Raji (cell line): Measurements from ENCODE around the gene COL4A4.

Source experiments
- POLR2A ChIP-seq: IDR thresholded peaks from 2 replicates; pipeline ENCODE4 v1.6.1; 2011; ENCODE audit warnings: low read depth, low read length, control low read depth; ENCODE audit not compliant: insufficient read depth

Gene COL4A4

DNA sequence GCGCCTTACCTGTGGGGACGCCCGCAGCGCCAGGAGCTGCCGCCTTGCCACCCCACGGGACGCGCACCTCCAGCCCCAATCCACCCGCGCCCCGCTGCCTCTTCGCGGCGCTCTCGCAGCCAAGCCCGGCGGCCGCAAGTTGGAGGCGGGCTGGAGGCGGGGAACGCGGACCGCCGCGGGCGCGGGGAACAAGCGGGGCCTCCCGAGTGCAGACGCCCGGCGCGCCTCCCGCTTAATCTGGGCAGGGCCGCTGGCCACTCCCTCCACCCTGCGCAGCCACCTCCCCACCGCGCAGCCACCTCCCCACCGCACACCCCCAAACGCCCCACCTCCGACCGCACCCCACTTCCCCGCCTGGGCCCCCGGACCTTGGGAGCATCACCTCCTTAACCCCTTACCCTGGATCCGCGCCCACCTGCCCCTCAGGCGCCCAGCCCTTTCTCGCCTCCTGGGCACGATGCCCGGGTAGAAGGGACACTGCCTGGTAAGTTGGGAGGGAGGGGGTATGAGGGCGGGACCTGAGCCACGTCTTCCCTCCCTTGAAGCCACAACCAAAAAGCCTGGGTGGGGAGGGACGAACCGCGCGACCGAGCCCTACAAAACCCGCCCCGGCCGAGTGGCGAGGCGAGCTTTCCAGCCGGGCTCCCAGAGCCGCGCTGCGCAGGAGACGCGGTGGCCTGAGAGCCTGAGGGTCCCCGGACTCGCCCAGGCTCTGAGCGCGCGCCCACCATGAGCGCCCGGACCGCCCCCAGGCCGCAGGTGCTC lies at the start of gene COL4A4, which contains the start of gene COL4A3:
Gene COL4A4 (minus strand): TSS at position 208 of the 765 bp plus-strand sequence. CDS start 16,722 bp downstream, outside the sequence.
Gene COL4A3 (plus strand): TSS at position 627 of the 765 bp plus-strand sequence. CDS start 103 bp downstream, at position 730.
- TF ChIP-seq POLR2A, result peak; percentile 16

DNA sequence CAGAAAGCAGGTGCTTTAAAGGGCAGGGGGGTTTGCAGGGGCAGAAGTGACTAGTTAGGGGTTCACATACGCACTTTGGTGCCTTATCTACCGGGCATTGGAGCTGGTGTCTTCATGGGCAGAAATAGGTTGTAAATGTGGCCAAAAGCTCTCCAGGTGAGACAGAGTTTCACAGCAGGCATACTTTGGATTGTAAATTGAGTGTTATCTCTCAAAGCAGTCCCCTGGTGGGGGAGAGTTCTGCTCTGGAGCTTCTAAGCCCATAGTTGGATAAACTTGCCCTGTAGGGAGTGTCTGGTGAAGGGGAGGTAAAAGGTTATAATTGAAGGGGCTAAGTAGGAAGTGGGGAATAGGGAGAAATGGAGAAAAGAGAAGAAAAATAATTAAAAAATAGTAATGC lies 43.6 kb upstream of the COL4A4 start:
- no peak for TF ChIP-seq POLR2A

DNA sequence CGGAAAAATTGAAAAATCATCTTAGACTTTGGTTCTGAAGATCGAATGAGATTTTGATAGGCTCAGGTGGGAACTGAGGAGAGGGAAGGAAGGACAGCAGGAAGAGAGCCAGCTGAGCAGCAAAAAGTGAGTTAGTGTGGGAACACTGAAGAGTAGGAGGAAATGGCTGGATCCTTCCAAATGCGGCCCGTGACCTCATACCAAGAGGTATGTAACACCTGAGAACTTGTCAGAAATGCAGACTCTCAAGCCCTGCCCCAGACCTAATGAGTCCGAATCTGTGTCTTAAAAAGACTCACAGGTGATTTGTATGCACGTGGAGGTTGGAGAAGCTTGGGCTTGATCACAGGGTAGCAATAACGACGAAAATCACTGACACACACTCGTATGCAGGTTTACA lies 42.4 kb upstream of the COL4A4 start:
- no peak for TF ChIP-seq POLR2A

DNA sequence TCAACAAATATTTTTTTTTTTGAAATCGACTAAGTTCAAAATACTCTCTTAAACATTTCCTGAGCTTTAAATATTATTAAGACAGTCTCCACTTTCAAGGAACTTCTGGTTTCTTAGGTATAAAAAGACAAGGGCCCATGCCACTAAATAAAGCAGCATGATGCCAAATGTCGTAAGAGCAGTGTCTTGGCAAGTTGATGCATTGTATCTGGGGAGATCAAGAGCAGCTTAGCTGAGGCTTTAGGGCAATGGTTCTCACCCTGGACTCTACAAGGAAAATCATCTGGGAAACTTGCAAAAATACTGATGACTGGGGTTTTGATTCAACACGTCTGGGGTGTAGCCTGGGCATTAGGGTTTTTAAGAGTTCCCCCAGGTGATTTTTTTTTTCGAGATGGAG lies 41.7 kb upstream of the COL4A4 start:
- TF ChIP-seq POLR2A, result no peak

DNA sequence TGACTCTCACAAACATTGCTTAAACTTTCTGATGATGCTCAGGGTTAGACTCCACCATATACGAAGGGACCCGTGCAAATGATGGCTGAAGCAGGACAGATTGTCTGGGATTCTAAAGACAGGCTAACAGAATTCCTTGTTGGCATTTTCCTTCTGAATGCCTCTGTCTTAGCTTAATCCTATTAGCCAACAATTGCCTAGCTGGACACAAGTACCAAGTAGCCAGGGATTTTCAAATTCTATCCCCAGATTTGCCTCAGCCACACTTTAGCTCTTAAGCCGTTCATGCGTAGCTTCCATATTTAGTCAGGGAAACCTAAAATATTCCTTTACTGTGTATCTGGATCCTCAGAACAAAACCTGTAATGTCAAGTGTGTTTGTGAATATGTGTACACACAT lies 40.4 kb upstream of the COL4A4 start:
- TF ChIP-seq POLR2A, result no peak

DNA sequence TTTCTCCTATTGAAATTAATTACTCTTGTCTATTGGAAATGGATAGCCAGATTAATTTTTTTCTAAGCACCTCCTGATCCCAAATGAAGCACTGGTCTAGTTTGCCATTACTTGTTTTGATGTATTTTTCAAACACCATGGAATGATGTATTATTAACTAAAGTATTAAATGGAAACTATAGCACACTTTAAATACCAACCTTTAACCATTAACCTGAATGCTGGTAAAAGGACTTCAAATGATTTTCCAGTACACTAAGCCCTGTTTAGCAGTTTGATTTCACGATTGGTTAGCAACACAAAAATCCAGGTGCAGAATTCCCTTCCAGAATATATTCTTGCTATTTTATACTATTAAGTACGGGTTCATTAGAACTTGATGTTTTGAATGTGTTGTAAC lies 37.8 kb upstream of the COL4A4 start:
- no peak for TF ChIP-seq POLR2A

DNA sequence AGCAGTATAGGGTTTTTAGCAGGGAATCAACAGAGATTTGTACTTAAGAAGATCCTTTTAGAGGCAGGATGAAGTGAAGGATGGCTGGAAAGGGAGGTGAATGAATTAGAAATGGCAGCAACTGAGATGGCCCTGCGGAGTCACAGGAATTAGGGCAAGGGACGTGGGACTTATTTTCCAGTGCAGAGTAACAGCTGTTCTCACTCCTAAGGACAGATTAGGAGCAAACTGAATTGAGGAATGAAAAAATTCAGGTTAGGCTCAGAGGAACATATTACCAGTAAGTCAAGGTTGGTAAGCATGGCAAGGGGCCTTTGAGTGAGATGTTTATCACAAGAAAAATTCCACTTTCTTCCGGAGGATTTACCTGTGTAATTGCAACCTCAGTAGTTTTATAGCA lies 34.9 kb upstream of the COL4A4 start:
- no peak for TF ChIP-seq POLR2A

DNA sequence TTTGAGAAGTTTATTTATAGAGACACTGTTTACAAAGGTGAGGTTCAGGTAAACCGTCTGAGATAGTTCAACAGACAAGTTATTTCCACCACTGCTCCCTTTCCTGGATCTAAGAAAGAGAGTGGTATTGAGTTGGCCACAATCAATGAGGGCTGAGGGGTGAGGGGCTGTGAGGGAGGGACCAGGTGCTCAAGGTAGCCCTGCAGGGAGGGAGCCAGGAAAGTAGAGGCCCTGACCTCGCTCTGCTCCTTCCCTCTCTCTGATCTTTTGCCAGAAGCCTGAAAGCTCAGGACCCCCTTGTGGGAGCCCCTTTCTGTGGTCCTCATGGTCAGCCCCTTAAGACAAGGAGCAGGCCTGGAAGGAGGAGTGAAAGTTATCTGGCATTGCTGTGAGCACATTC lies 30.2 kb upstream of the COL4A4 start:
- no peak for TF ChIP-seq POLR2A

DNA sequence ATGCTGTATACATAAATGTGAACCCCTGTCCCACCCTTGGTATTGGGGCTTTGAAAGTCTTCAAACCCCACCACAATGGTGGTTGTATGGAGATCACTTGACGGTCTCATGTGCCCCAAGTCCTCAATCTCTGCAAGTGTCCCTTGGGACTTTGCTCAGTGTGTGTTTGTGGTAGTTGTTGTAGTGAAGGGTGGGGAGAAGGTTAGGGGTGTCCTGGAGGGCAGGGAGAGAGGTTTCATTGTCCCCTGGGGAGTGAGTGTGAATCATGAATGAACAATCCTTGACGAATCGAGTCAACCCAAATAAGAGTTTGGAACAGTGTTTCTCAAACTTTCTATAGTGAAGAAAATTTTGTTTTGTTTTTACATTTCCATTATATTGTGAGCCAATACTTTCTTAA lies 28.5 kb upstream of the COL4A4 start:
- TF ChIP-seq POLR2A, result no peak

DNA sequence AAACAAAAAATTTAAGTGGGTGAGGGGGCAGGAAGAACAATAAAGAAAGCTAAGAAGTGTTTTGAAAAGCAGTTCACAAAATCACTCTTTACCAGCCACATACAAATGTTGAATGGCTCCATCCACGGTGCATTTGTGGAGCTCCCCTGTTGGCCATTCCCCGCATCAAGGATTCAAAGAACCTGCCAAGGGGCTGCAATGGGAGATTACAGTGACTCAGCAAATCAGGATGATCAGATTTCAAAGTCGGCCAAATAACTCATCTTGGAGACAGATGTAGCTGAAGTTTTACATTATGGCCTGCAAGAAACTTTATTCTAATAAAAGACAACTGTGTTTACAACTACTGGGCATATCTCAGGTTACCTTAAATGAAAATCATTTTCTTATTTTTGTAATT lies 27.4 kb upstream of the COL4A4 start:
- TF ChIP-seq POLR2A, result no peak

DNA sequence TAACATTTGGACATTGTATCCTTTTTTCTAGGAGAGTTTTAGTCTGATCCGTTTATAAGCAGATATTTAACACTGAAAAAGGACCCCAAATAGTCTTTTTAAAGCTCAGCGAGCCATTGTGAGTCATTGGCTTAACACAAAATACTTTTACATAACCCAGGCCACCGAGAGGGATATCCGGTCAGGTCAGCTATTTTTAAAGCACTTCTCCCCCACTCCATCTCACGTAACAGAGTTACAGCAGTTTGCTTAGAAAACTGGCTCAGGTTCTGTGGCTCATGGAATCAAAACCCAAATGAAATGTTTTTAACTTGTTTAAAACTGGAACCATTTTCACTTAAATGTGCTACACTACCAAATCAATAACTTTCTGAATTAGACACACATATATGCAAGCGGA lies 24.3 kb upstream of the COL4A4 start:
- TF ChIP-seq POLR2A, result no peak

DNA sequence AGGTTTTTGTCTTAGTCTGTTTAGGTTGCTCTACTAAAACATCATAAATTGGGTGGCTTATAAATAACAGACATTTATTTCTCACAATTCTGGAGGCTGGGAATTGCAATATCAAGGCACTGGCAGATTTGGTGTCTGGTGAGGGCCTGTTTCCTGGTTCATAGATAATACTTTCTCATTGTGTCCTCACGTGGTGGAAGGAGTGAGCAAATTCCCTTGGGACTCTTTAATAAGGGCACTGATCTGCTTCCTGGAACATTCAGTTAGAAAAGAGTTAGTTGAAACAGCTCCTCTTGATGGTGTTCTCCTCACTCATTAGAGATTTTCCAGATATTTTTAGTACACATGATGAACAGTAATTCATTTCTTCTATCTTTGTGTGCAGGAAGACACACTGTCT lies 22.7 kb upstream of the COL4A4 start:
- TF ChIP-seq POLR2A, result no peak

DNA sequence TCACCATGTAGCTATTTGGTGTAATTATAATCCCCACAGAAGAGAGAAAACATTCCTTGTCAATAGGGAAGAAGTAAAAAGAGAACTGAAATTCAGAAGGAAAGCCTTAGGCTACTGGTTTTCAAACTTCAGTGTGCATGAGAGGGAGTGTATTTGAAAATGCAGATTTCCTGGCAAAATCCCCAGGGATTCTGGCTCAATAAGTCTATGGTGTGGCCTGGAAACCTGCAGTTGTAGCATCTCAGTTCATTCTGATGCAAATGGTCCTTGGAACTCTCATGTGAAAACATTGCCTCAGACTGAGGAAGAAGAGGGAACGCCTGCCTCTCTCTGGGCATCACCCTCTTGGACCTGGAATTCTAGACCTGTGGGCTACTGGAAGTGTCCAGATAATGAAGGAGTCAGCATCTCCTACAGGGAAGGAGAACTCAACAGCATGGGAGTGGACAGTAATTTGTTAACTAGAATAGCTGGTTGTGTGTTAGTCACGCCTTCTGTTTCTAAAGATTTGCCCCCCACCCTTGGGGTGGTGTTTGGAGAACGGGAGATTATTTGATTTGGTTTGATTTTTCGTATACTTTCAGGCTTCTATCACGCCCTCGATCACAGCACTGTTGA lies 21.7 kb upstream of the COL4A4 start:
- no peak for TF ChIP-seq POLR2A

DNA sequence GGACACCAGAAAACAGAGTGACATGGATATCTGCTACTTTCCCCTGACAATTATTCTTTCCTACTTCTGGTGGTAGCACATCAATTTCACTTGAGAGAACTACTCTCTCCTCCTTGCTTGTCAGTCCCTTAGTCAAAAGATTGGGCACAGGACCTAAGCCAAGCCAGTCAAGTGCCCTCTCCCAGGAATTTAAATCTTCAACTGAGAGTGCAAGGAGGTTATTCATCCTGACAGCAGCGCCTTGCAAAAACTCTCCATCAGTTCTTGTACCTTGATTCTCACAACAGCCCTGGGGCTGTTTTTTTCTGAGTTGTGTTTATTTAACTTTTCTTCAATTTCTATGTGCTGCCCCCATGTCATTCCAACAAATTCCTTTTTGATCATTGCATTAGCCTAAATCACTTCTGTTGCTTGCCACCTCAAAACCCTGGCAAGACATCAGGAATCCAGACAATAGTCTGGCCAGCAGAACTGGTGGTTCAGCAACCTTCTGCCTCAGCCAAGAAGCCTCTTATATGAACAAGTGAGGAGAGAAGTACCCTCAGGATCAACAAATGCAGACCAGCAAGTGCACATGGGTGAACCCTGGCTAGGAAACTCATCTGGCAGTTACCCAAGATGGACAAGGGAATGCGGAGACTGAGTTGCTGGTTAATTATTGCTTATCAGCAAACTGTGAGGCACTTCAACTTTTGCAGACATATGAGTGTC lies 19.8 kb upstream of the COL4A4 start:
- TF ChIP-seq POLR2A, result no peak

DNA sequence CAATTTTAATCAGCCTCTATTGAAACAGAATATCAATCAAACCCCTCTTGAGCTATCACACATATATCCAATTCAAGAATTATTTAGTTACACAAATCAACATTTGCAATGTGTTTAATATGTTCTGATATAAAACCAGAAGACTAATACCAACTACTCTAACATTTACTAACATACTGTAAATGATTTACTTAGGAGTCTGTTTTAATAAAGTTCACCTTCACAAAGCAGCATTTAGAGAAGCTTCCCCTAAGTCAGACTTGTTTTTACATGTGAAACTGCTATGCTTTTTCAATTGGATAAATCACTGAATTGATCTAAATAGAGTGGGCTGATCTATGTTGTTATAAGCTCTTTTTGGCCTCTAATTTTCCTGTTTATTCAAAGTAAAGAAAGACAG lies 18.8 kb upstream of the COL4A4 start:
- TF ChIP-seq POLR2A, result no peak

DNA sequence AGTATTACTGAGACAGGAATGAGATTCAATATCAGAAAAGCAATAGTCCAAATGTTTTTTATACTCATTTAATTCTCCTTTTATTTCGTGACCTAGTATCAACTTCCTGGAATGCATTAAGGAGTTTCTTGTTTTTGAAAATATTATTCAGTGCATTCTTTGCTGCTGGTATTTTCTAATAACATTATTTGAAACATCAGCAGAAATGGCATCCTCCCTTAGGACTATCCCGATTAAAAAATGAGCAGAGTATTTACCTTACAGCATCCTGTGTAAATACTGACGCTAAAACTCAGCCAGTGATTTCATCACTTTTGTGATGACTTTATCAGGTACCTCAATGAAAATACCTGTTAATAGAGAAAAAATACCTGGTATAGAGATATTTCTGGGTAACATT lies 16.8 kb upstream of the COL4A4 start:
- no peak for TF ChIP-seq POLR2A
